Hematopoietic multipotent progenitor cell treated with erythropoietin and hydrocortisone succinate and interleukin-3 and kit ligand, for 6 days (in vitro differentiated cells): Measurements from ENCODE around the gene CHN2.
"Not testable (repeated sequence)": the region's sequence is repeated elsewhere in the genome, so short reads cannot be mapped to it uniquely, and the experiment has no call there.

ENCODE experiments used
- DNase-seq: peaks from one replicate; pipeline ENCODE4 v3.0.0-alpha.2; 2015

The CHN2 gene

GRCh38 chr7:29190349-29191045 lies 4.1 kb upstream of the CHN2 start:
- DNase-seq: no peak

GRCh38 chr7:29192323-29192722 lies 2.3 kb upstream of the CHN2 start:
- DNase-seq: peak; percentile 40

- peak; percentile 10 for DNase-seq
Observed at GRCh38 chr7:29192811-29193210, 1.8 kb upstream of the CHN2 start.

- no peak for DNase-seq
Observed at GRCh38 chr7:29193316-29194205, 1.0 kb upstream of the CHN2 start.

GRCh38 chr7:29194206-29194593 lies 375 bp upstream of the CHN2 start:
- DNase-seq: peak; percentile 31

- peak; percentile 68 for DNase-seq
Observed at GRCh38 chr7:29196191-29196590, 1.6 kb downstream of the CHN2 start.

GRCh38 chr7:29196971-29197595 lies 2.5 kb downstream of the CHN2 start:
- peak; percentile 55 for DNase-seq

GRCh38 chr7:29197916-29198315 lies 3.3 kb downstream of the CHN2 start:
- DNase-seq: no peak

GRCh38 chr7:29199776-29200175 lies 5.2 kb downstream of the CHN2 start:
- DNase-seq: no peak

- DNase-seq: no peak
Observed at GRCh38 chr7:29202651-29203069, 8.1 kb downstream of the CHN2 start.

- no peak for DNase-seq
Observed at GRCh38 chr7:29204491-29205272, 10.1 kb downstream of the CHN2 start.

GRCh38 chr7:29207162-29207801 lies 12.7 kb downstream of the CHN2 start:
- peak; percentile 24 for DNase-seq

- DNase-seq: no peak
Observed at GRCh38 chr7:29208410-29209250, 14.1 kb downstream of the CHN2 start.

- no peak for DNase-seq
Observed at GRCh38 chr7:29209745-29210144, 15.2 kb downstream of the CHN2 start.

- DNase-seq: not testable (repeated sequence)
Observed at GRCh38 chr7:29212736-29213135, 18.2 kb downstream of the CHN2 start.

- DNase-seq: no peak
Observed at GRCh38 chr7:29214056-29214455, 19.5 kb downstream of the CHN2 start.

GRCh38 chr7:29214816-29215215 lies 20.2 kb downstream of the CHN2 start:
- DNase-seq: no peak

- peak; percentile 20 for DNase-seq
Observed at GRCh38 chr7:29216128-29216527, 21.6 kb downstream of the CHN2 start.

- DNase-seq: peak; percentile 24
Observed at GRCh38 chr7:29217113-29217512, 22.5 kb downstream of the CHN2 start.

- DNase-seq: no peak
Observed at GRCh38 chr7:29224726-29225125, 30.2 kb downstream of the CHN2 start.

- no peak for DNase-seq
Observed at GRCh38 chr7:29228289-29229011, 33.9 kb downstream of the CHN2 start.
